ENCODE measurements around the gene NADK2. TPM values are rescaled to one million over a fixed set of nuclear protein-coding genes. Genes with fewer than 3 reads are reported as not detected.
"Not testable (repeated sequence)": the region's sequence is repeated elsewhere in the genome, so short reads cannot be mapped to it uniquely, and the experiment has no call there.

Gene NADK2
- total RNA-seq, 1 experiment from 2014 or later, result 23.7 TPM

GRCh38 chr5:36222620-36223019 is 19.1 kb downstream of the NADK2 start:
- no peak for DNase-seq (ENCODE audit: low read depth)
- in situ Hi-C loops (cut with HindIII; ENCODE audit: low pct_unique_long_range_greater_than_20kb, low sequenced_read_pairs), result no loop called here

- in situ Hi-C loops (cut with HindIII; ENCODE audit: low pct_unique_long_range_greater_than_20kb, low sequenced_read_pairs), result no loop called here
- DNase-seq (ENCODE audit: low read depth), result no peak
These were observed 23.7 kb downstream of the NADK2 start for GRCh38 chr5:36217988-36218387.

GRCh38 chr5:36217567-36217966 is 24.2 kb downstream of the NADK2 start:
- in situ Hi-C loops (cut with HindIII; ENCODE audit: low pct_unique_long_range_greater_than_20kb, low sequenced_read_pairs), result no loop called here
- no peak for DNase-seq (ENCODE audit: low read depth)

- in situ Hi-C loops (cut with HindIII; ENCODE audit: low pct_unique_long_range_greater_than_20kb, low sequenced_read_pairs), result no loop called here
- DNase-seq (ENCODE audit: low read depth), result no peak
These were observed 25.8 kb downstream of the NADK2 start for GRCh38 chr5:36215910-36216309.

- in situ Hi-C loops (cut with HindIII; ENCODE audit: low pct_unique_long_range_greater_than_20kb, low sequenced_read_pairs), result no loop called here
- DNase-seq (ENCODE audit: low read depth), result no peak
These were observed 27.3 kb downstream of the NADK2 start for GRCh38 chr5:36214436-36214835.

- in situ Hi-C loops (cut with HindIII; ENCODE audit: low pct_unique_long_range_greater_than_20kb, low sequenced_read_pairs), result no loop called here
- no peak for DNase-seq (ENCODE audit: low read depth)
These were observed 32.1 kb downstream of the NADK2 start for GRCh38 chr5:36209664-36210063.

GRCh38 chr5:36208786-36209185 is 32.9 kb downstream of the NADK2 start:
- in situ Hi-C loops (cut with HindIII; ENCODE audit: low pct_unique_long_range_greater_than_20kb, low sequenced_read_pairs), result no loop called here
- DNase-seq (ENCODE audit: low read depth), result no peak

- in situ Hi-C loops (cut with HindIII; ENCODE audit: low pct_unique_long_range_greater_than_20kb, low sequenced_read_pairs), result no loop called here
- no peak for DNase-seq (ENCODE audit: low read depth)
These were observed 34.8 kb downstream of the NADK2 start for GRCh38 chr5:36206913-36207312.

GRCh38 chr5:36205329-36205728 is 36.4 kb downstream of the NADK2 start:
- in situ Hi-C loops (cut with HindIII; ENCODE audit: low pct_unique_long_range_greater_than_20kb, low sequenced_read_pairs), result no loop called here
- DNase-seq (ENCODE audit: low read depth), result no peak

GRCh38 chr5:36202521-36202961 is 39.2 kb downstream of the NADK2 start:
- DNase-seq (ENCODE audit: low read depth), result no peak
- in situ Hi-C loops (cut with HindIII; ENCODE audit: low pct_unique_long_range_greater_than_20kb, low sequenced_read_pairs), result no loop called here

- DNase-seq (ENCODE audit: low read depth), result no peak
- in situ Hi-C loops (cut with HindIII; ENCODE audit: low pct_unique_long_range_greater_than_20kb, low sequenced_read_pairs), result no loop called here
These were observed 41.2 kb downstream of the NADK2 start for GRCh38 chr5:36200513-36200912.

GRCh38 chr5:36199620-36200019 is 42.1 kb downstream of the NADK2 start:
- DNase-seq (ENCODE audit: low read depth), result no peak
- in situ Hi-C loops (cut with HindIII; ENCODE audit: low pct_unique_long_range_greater_than_20kb, low sequenced_read_pairs), result no loop called here

- DNase-seq (ENCODE audit: low read depth); in situ Hi-C loops (cut with HindIII; ENCODE audit: low pct_unique_long_range_greater_than_20kb, low sequenced_read_pairs): not testable (repeated sequence)
These were observed 42.9 kb downstream of the NADK2 start for GRCh38 chr5:36198783-36199182.

GRCh38 chr5:36198281-36198680 is 43.4 kb downstream of the NADK2 start:
- DNase-seq (ENCODE audit: low read depth), result no peak
- in situ Hi-C loops (cut with HindIII; ENCODE audit: low pct_unique_long_range_greater_than_20kb, low sequenced_read_pairs), result no loop called here

GRCh38 chr5:36193746-36194145 is 48.0 kb downstream of the NADK2 start:
- in situ Hi-C loops (cut with HindIII; ENCODE audit: low pct_unique_long_range_greater_than_20kb, low sequenced_read_pairs), result no loop called here
- no peak for DNase-seq (ENCODE audit: low read depth)

- in situ Hi-C loops (cut with HindIII; ENCODE audit: low pct_unique_long_range_greater_than_20kb, low sequenced_read_pairs); DNase-seq (ENCODE audit: low read depth): not testable (repeated sequence)
These were observed 57.3 kb downstream of the NADK2 start for GRCh38 chr5:36184408-36184807.

- DNase-seq (ENCODE audit: low read depth), result no peak
- in situ Hi-C loops (cut with HindIII; ENCODE audit: low pct_unique_long_range_greater_than_20kb, low sequenced_read_pairs), result no loop called here
These were observed 60.0 kb downstream of the NADK2 start for GRCh38 chr5:36181774-36182173.

- in situ Hi-C loops (cut with HindIII; ENCODE audit: low pct_unique_long_range_greater_than_20kb, low sequenced_read_pairs), result no loop called here
- DNase-seq (ENCODE audit: low read depth), result no peak
These were observed 61.0 kb downstream of the NADK2 start for GRCh38 chr5:36180556-36181350.

- in situ Hi-C loops (cut with HindIII; ENCODE audit: low pct_unique_long_range_greater_than_20kb, low sequenced_read_pairs), result no loop called here
- DNase-seq (ENCODE audit: low read depth), result no peak
These were observed 61.8 kb downstream of the NADK2 start for GRCh38 chr5:36179950-36180349.

- in situ Hi-C loops (cut with HindIII; ENCODE audit: low pct_unique_long_range_greater_than_20kb, low sequenced_read_pairs), result no loop called here
- DNase-seq (ENCODE audit: low read depth), result no peak
These were observed 63.2 kb downstream of the NADK2 start for GRCh38 chr5:36178524-36178890.
